Right lobe of liver (tissue), 4 donors: ENCODE measurements around the gene SPTLC3.

Experiments
- POLR2A ChIP-seq: fragments of 450-650 bp; IDR thresholded peaks from one replicate; pipeline ENCODE4 v1.6.1; 2017; ENCODE audit warnings: antibody characterized with exemption, mild to moderate bottlenecking
- TF ChIP-seq, protein P1 (sequence below), 4 donors: fragments of 200-600 bp in 3 of 4; fragments of 450-650 bp in 1 of 4; IDR thresholded peaks; one replicate each; pipeline versions ENCODE4 v1.5.1 to v1.8.0; 2016 to 2022; ENCODE audit warnings: antibody characterized with exemption in 4 of 4, mild to moderate bottlenecking in 2 of 4
- donor health status: DM: no; HTN: no; CAD: no.
- donor health status: DM: no; HTN: no; CAD: no.
- donor health status: DM: no; HTN: yes; CAD: no.

DNA sequence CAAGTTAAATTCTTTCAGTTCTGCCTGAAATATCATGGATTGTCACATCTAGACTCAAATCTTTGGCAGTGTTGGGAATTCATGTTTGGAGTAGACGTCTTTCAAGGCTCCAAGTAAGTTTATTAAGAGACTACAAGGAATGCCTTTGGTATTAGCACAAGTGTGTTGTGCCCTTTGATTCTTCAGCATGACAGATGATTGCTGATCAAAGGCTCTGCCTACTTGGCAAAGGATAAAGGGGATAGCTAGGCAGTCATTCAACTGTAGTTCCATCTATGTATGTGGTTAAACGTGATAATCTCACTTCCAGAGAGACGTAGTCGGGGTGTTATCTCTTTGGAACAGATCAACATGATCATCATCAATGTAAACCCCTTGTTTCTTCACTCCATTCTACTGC, 86.2 kb downstream of the SPTLC3 start:
- TF ChIP-seq, protein P1, sequence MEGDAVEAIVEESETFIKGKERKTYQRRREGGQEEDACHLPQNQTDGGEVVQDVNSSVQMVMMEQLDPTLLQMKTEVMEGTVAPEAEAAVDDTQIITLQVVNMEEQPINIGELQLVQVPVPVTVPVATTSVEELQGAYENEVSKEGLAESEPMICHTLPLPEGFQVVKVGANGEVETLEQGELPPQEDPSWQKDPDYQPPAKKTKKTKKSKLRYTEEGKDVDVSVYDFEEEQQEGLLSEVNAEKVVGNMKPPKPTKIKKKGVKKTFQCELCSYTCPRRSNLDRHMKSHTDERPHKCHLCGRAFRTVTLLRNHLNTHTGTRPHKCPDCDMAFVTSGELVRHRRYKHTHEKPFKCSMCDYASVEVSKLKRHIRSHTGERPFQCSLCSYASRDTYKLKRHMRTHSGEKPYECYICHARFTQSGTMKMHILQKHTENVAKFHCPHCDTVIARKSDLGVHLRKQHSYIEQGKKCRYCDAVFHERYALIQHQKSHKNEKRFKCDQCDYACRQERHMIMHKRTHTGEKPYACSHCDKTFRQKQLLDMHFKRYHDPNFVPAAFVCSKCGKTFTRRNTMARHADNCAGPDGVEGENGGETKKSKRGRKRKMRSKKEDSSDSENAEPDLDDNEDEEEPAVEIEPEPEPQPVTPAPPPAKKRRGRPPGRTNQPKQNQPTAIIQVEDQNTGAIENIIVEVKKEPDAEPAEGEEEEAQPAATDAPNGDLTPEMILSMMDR (IDR thresholded peaks at IDR 0.05) = no peak
- TF ChIP-seq POLR2A = no peak
